ENCODE results near the gene GRID1. TPM values are rescaled to one million over a fixed set of nuclear protein-coding genes. Genes with fewer than 3 reads are reported as not detected.

GRID1 gene
- total RNA-seq, 1 experiment from 2014 or later: 5.6 TPM

DNA sequence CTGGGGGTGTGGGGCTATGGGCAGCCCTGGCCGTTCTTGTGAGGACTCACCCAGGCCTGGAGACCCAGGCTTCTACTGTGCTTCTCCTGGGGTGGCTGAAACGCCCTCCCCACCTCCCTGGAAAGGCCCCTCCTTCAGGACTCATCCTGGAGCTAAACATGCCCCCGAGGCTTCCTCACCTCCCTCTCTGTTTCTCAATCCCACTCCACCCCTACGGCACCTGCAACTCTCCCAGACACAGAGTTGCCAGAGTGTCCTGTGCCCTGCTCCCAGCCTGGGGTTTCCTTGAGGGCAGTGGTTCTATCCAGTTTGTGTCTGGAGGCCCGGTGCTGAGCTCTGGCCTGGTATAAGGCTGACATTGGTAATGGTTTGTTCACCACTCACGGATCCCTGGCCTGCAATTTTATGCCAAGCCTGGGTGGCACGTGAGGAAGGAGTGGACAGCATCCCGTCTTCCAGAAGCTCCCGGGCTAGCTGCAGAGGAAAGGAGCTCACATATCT, 68.0 kb downstream of the GRID1 start:
- H3K79me2 ChIP-seq (ENCODE audit: insufficient read depth, low read length): no peaks in the 10 kb centered on the region
- no peaks in the 10 kb centered on the region for H3K9me2 ChIP-seq (ENCODE audit: insufficient read depth)
- no peak for TF ChIP-seq POLR2A (IDR thresholded peaks at IDR 0.05; ENCODE audit: borderline replicate concordance, extremely low read depth, insufficient read depth, insufficient read length)
- TF ChIP-seq, protein P1, sequence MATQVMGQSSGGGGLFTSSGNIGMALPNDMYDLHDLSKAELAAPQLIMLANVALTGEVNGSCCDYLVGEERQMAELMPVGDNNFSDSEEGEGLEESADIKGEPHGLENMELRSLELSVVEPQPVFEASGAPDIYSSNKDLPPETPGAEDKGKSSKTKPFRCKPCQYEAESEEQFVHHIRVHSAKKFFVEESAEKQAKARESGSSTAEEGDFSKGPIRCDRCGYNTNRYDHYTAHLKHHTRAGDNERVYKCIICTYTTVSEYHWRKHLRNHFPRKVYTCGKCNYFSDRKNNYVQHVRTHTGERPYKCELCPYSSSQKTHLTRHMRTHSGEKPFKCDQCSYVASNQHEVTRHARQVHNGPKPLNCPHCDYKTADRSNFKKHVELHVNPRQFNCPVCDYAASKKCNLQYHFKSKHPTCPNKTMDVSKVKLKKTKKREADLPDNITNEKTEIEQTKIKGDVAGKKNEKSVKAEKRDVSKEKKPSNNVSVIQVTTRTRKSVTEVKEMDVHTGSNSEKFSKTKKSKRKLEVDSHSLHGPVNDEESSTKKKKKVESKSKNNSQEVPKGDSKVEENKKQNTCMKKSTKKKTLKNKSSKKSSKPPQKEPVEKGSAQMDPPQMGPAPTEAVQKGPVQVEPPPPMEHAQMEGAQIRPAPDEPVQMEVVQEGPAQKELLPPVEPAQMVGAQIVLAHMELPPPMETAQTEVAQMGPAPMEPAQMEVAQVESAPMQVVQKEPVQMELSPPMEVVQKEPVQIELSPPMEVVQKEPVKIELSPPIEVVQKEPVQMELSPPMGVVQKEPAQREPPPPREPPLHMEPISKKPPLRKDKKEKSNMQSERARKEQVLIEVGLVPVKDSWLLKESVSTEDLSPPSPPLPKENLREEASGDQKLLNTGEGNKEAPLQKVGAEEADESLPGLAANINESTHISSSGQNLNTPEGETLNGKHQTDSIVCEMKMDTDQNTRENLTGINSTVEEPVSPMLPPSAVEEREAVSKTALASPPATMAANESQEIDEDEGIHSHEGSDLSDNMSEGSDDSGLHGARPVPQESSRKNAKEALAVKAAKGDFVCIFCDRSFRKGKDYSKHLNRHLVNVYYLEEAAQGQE (IDR thresholded peaks at IDR 0.05; ENCODE audit: low read depth): no peak
- TF ChIP-seq CEBPB (IDR thresholded peaks at IDR 0.05; ENCODE audit: low read depth): no peak
- TF ChIP-seq POLR2AphosphoS5 (IDR thresholded peaks at IDR 0.05; ENCODE audit: low read depth, low read length): no peak
- no peak for TF ChIP-seq TCF7L2 (IDR thresholded peaks at IDR 0.05; ENCODE audit: borderline replicate concordance, extremely low read depth, insufficient read depth, insufficient read length)
- TF ChIP-seq SIN3A (IDR thresholded peaks at IDR 0.05; ENCODE audit: low read depth): no peak
- no peak for TF ChIP-seq ZNF274 (IDR thresholded peaks at IDR 0.05; ENCODE audit: low read depth, low read length)
- no peak for TF ChIP-seq ATF3 (IDR thresholded peaks at IDR 0.05)
- no peaks in the 10 kb centered on the region; the same call in 1 of the 2 replicates for H3K27me3 ChIP-seq (ENCODE audit: insufficient read depth, low read length)
- intact Hi-C loops (cut with micrococcal nuclease): no loop called here
- no peak overlapping the region for H2AFZ ChIP-seq (ENCODE audit: low read depth, low read length, poor library complexity, severe bottlenecking)
- no peak overlapping the region for H3K4me2 ChIP-seq (ENCODE audit: low read length)
- H4K20me1 ChIP-seq (ENCODE audit: insufficient read depth): no peaks in the 10 kb centered on the region
- no peak overlapping the region for H3K27ac ChIP-seq (ENCODE audit: low read depth, low read length)
- DNase-seq (ENCODE audit: low read depth, low spot score): no peak
- no TSS peak for BruUV-seq (replicated peaks)
- POLR2A ChIA-PET: no interaction called here
- no peaks in the 10 kb centered on the region for H3K9me3 ChIP-seq (ENCODE audit: control insufficient read depth in 1 of 2, insufficient read depth in 1 of 2, low read depth in 1 of 2, low read length in 2 of 2)
- no peaks in the 10 kb centered on the region for H3K4me1 ChIP-seq (ENCODE audit: control insufficient read depth in 1 of 2, insufficient read depth in 2 of 2, low read length in 2 of 2)
- no peak overlapping the region for H3K9ac ChIP-seq (ENCODE audit: low read length)
- ATAC-seq: no peak
- RAD21 ChIA-PET (ENCODE audit: low non-redundant PET in 1 of 2, low total read pairs in 2 of 2, uncharacterized antibody in 2 of 2, unreplicated experiment in 2 of 2): no interaction called here
- no peaks in the 10 kb centered on the region for H3K36me3 ChIP-seq (ENCODE audit: control insufficient read depth in 1 of 2, insufficient read depth in 2 of 2, low read length in 2 of 2)
- CTCF ChIA-PET: no interaction called here
- no peak overlapping the region for H3K4me3 ChIP-seq (replicated peaks in 1 of 2; ENCODE audit: low read depth in 1 of 2, low read length in 2 of 2)

Measured in HCT116 (cell line).